ENCODE data around the gene EIF3L. TPM values are rescaled to one million over a fixed set of nuclear protein-coding genes. Genes with fewer than 3 reads are reported as not detected.

EIF3L gene
- total and polyA plus RNA-seq, 11 donors = 111 to 456 (median 357) TPM

GRCh38 chr22:37870273-37870672, 21.1 kb downstream of the EIF3L start:
- H3K36me3 ChIP-seq = peaks cover 2 to 100% (median 96%) of the 10 kb centered on the region in 9 donors
- TF ChIP-seq CTCF (IDR thresholded peaks at IDR 0.05) (no peak), POLR2A (IDR thresholded peaks at IDR 0.05) (no peak)

GRCh38 chr22:37880668-37881440, 31.6 kb downstream of the EIF3L start:
- Histone ChIP-seq H3K36me3 (peaks cover 0 to 95% (median 79%) of the 10 kb centered on the region in 9 donors), H3K27ac (peak overlapping the region in 1 of 12 donors; percentile 46), H3K9me3 (no peaks in the 10 kb centered on the region), H3K4me1 (peaks cover 0 to 4% (median 0%) of the 10 kb centered on the region in 12 donors), H3K4me3 (no peak overlapping the region), H3K27me3 (no peaks in the 10 kb centered on the region)
- TF ChIP-seq CTCF (IDR thresholded peaks at IDR 0.05) (no peak), POLR2A (IDR thresholded peaks at IDR 0.05) (no peak)
- DNase-seq (no peak), ATAC-seq (no peak)
- intact Hi-C loops (cut with DNase I) = loop anchor here in 2 of 10 donors (10.0 kb wide), 1 partner anchor 84 kb away; no protein-coding TSS in a partner anchor
- 69 to 82% (median 78%) methylated on average over 6 of the region's 6 CpGs for whole genome bisulfite sequencing, 4 donors

More at GRCh38 chr22:37870273-37870672, 21.1 kb downstream of the EIF3L start:
- WGBS, 4 donors = 77 to 86% (median 82%) methylated on average over 7 of the region's 7 CpGs
- H3K4me3 ChIP-seq = no peak overlapping the region
- no peaks in the 10 kb centered on the region for H3K9me3 ChIP-seq
- H3K27me3 ChIP-seq = no peaks in the 10 kb centered on the region
- ATAC-seq (no peak), DNase-seq (no peak)
- H3K27ac ChIP-seq = no peak overlapping the region
- H3K4me1 ChIP-seq = no peaks in the 10 kb centered on the region
- intact Hi-C loops (cut with DNase I) = loop anchor here in 1 of 10 donors (10.0 kb wide), 1 partner anchor 95 kb away; no protein-coding TSS in a partner anchor

GRCh38 chr22:37884420-37884819, 35.2 kb downstream of the EIF3L start:
- ATAC-seq (no peak), DNase-seq (no peak)
- peaks cover 0 to 95% (median 77%) of the 10 kb centered on the region in 9 donors for H3K36me3 ChIP-seq
- H3K9me3 ChIP-seq = no peaks in the 10 kb centered on the region
- no peaks in the 10 kb centered on the region for H3K27me3 ChIP-seq
- peak overlapping the region in 1 of 12 donors; percentile 83 for H3K27ac ChIP-seq
- no peak overlapping the region for H3K4me3 ChIP-seq
- intact Hi-C loops (cut with DNase I) = loop anchor here in 2 of 10 donors (10.0 kb wide), 1 partner anchor 80 kb away; no protein-coding TSS in a partner anchor
- no peak for TF ChIP-seq CTCF (IDR thresholded peaks at IDR 0.05)
- TF ChIP-seq POLR2A (IDR thresholded peaks at IDR 0.05) = no peak
- H3K4me1 ChIP-seq = peaks cover 0 to 13% (median 0%) of the 10 kb centered on the region in 12 donors
- 76 to 91% (median 84%) methylated on average over 6 of the region's 6 CpGs for WGBS, 4 donors
